HG02763 (cell line): ENCODE results near the gene RFPL4AL1.

Experiments
- ATAC-seq: cut with Tn5 transposase; IDR thresholded peaks from one replicate; pipeline ENCODE4 v1.9.1; 2021; ENCODE audit warnings: mild to moderate bottlenecking, moderate library complexity; ENCODE audit not compliant: unreplicated experiment

RFPL4AL1 gene

DNA sequence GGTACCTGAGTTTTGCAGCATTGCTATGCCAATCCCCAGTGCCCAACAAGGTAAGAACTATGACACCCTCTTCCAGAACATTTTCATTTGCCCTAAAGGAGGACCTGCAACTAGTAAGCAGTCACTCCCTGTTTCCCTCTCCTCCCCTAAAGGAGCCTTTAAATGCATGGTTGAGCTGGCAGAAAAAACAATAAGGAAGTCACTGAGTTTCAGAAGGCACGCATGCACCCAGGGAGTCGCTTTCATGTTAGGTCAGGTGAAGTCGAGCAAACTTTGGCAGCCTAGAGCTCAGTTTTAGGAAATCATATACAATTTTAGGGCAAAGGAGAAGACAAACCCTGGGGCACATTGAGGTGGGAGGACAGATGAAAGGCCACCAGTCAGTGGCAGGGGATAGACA is 51.1 kb downstream of the RFPL4AL1 start:
- ATAC-seq = no peak
